ENCODE data around the gene DGKQ. TPM values are rescaled to one million over a fixed set of nuclear protein-coding genes. Genes with fewer than 3 reads are reported as not detected.

Gene DGKQ
- total and polyA plus RNA-seq, 2 of the 8 experiments (the other 6 are each of a cell fraction or from before 2014, with no cell fraction given) = 7.3 to 9.7 TPM

GRCh38 chr4:925171-925570 lies 48.2 kb downstream of the DGKQ start:
- POLR2A ChIA-PET (ENCODE audit: partially characterized antibody) = no interaction called here
- peaks cover 15 to 75% of the 10 kb centered on the region in 2 experiments for H3K79me2 ChIP-seq (ENCODE audit: control insufficient read depth in 1 of 2, insufficient read depth in 2 of 2, low read length in 2 of 2)
- no peak overlapping the region for H2BK15ac ChIP-seq (ENCODE audit: low read length)

More at GRCh38 chr4:925171-925570, 48.2 kb downstream of the DGKQ start:
- DNase-seq (ENCODE audit: low read depth in 1 of 2, low spot score in 2 of 2) = no peak
- Histone ChIP-seq H3K79me1 (ENCODE audit: low read depth, low read length) (peaks cover 16% of the 10 kb centered on the region), H3K4me1 (replicated peaks in 1 of 4; ENCODE audit: control insufficient read depth in 3 of 4, insufficient read depth in 4 of 4, low read length in 3 of 4) (no peaks in the 10 kb centered on the region; a peak in 1 of 7 replicates), H3K27me3 (replicated peaks in 1 of 4; ENCODE audit: control insufficient read depth in 3 of 4, extremely low read depth in 1 of 4, insufficient read depth in 3 of 4, low read length in 3 of 4) (no peaks in the 10 kb centered on the region), H3K23ac (ENCODE audit: insufficient read length) (no peak overlapping the region), H3K4me2 (ENCODE audit: insufficient read depth in 1 of 2, low read depth in 2 of 2, low read length in 2 of 2) (no peak overlapping the region), H3K9ac (replicated peaks in 1 of 4; ENCODE audit: extremely low read depth in 1 of 4, low read depth in 3 of 4, low read length in 3 of 4) (peak overlapping the region in 1 of 4 experiments; percentile 28; a peak in 1 of 7 replicates), H4K8ac (ENCODE audit: extremely low read depth, insufficient read depth, low read length) (no peak overlapping the region), H3K9me3 (ENCODE audit: insufficient read depth in 2 of 2, low read depth in 1 of 2, low read length in 1 of 2) (no peaks in the 10 kb centered on the region), H3K18ac (ENCODE audit: extremely low read depth, low read length) (no peak overlapping the region), H2AFZ (ENCODE audit: low read length) (no peak overlapping the region), H3K27ac (ENCODE audit: low read depth, low read length) (no peak overlapping the region), H3K4ac (replicated peaks; ENCODE audit: insufficient read length, low read depth, low read length) (no peak overlapping the region), H2BK5ac (ENCODE audit: low read depth, low read length) (no peak overlapping the region), H4K5ac (ENCODE audit: insufficient read length, low read depth, low read length) (no peak overlapping the region), H3K4me3 (ENCODE audit: extremely low read depth in 1 of 4, insufficient read depth in 2 of 4, low read depth in 3 of 4, low read length in 4 of 4) (no peak overlapping the region), H4K91ac (replicated peaks; ENCODE audit: insufficient read length, low read length) (no peak overlapping the region), H2AK5ac (ENCODE audit: low read depth, low read length) (no peak overlapping the region), H3K36me3 (ENCODE audit: control insufficient read depth in 2 of 4, insufficient read depth in 4 of 4, low read length in 3 of 4) (no peaks in the 10 kb centered on the region), H4K20me1 (replicated peaks in 1 of 2; ENCODE audit: control insufficient read depth in 1 of 2, insufficient read depth in 2 of 2, low read length in 2 of 2) (peaks cover 11 to 22% of the 10 kb centered on the region in 2 experiments), H2BK20ac (ENCODE audit: low read length) (no peak overlapping the region), H2BK120ac (replicated peaks; ENCODE audit: low read depth, low read length) (no peak overlapping the region), H3K23me2 (ENCODE audit: low read depth, low read length) (no peaks in the 10 kb centered on the region), H3K14ac (ENCODE audit: insufficient read length) (no peak overlapping the region), H3K56ac (replicated peaks; ENCODE audit: insufficient read length, low read depth, low read length) (no peak overlapping the region), H2BK12ac (ENCODE audit: low read depth, low read length) (no peak overlapping the region)
- CTCF ChIA-PET (ENCODE audit: partially characterized antibody) = no interaction called here
- WGBS, 2 experiments (ENCODE audit: extremely low coverage in 1 of 2, insufficient coverage in 1 of 2, insufficient read length in 1 of 2, insufficient replicate concordance in 2 of 2, low coverage in 1 of 2, low lambda C conversion rate in 2 of 2, missing lambda C conversion rate in 1 of 2) = 92 to 100% methylated on average over 2 to 9 of the region's 9 CpGs
- no peak for FAIRE-seq
- TF ChIP-seq CBX5 (IDR thresholded peaks at IDR 0.05; ENCODE audit: low read depth, low read length) = no peak
- no peak for TF ChIP-seq KDM5A (IDR thresholded peaks at IDR 0.05; ENCODE audit: low read length)
- no peak for TF ChIP-seq CTCF (IDR thresholded peaks at IDR 0.05; ENCODE audit: control extremely low read depth in 1 of 3, insufficient read depth in 1 of 3, low read depth in 1 of 3, low read length in 3 of 3)
- TF ChIP-seq SUZ12 (IDR thresholded peaks at IDR 0.05; ENCODE audit: low read length) = no peak
- TF ChIP-seq RAD21 (IDR thresholded peaks at IDR 0.05 in 1 of 2, conservative IDR thresholded peaks at IDR 0.05 in 1 of 2; ENCODE audit: low read depth in 2 of 2, low read length in 2 of 2) = no peak
- TF ChIP-seq SRF (IDR thresholded peaks at IDR 0.05; ENCODE audit: low read depth, low read length) = no peak
- no peak for TF ChIP-seq TBP (IDR thresholded peaks at IDR 0.05; ENCODE audit: low read depth, low read length)
- no peak for TF ChIP-seq EZH2 (IDR thresholded peaks at IDR 0.05; ENCODE audit: low read depth, low read length, severe bottlenecking)
- TF ChIP-seq CEBPB (IDR thresholded peaks at IDR 0.05; ENCODE audit: low read depth, low read length) = no peak
- no peak for TF ChIP-seq MAX (IDR thresholded peaks at IDR 0.05)

Data from H1 (cell line).